GM18505 (cell line): ENCODE measurements around the gene ITGB2.

Source experiments
- ATAC-seq: cut with Tn5 transposase; IDR thresholded peaks from one replicate; pipeline ENCODE4 v1.9.1; 2021; ENCODE audit not compliant: unreplicated experiment
- POLR2A ChIP-seq: IDR thresholded peaks from 4 replicates; pipeline ENCODE4 v1.6.1; 2011; ENCODE audit warnings: borderline replicate concordance; ENCODE audit not compliant: insufficient read depth, insufficient read length; ENCODE audit errors: extremely low read depth

ITGB2 gene

DNA sequence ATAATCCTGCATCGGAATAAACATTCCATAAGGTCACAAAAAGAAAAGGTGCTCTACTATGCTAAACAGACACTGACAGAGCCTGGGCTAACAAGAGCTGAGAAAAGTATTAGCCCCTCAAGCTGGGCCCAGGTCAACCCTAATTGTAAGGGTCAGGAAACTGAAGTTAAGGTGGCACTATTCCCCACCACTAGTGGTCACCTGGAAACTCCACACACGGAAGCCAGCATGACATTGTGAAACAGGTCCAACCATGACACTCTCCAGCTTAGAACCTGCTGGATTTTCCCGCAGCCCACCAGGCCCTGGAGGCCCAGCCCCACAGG lies 48.4 kb downstream of the ITGB2 start:
- TF ChIP-seq POLR2A, result no peak

DNA sequence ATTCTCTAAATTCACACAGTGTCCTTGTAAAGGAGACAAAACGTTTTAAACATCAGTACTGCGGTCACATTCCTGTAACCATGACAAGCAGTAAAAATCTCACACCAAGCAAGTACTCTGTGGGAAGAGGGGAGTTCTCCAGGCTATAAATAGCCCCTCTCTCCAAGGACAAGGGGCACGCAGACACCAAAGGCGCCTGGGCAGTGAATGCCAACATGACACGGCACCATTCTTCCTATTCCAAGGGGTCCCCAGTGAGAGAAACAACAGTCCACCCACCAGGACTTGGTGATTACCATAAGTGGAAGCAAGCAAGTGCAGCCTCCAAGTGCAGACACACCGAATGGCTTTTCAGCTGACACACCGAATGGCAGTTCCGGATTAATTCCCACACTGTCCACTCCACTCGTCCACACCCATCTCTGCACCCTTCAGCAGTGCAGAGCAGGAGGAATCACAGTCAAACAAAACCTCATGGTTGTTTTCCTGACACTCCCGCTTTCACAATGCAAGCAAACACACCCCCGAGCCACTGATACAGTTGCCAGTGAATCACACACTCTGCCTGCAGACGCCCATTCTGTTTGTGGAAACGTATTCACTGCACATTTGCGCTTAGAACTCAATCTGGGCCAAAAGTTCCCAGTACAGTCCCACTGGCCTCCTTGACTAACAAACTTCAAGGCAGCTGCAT lies 49.0 kb downstream of the ITGB2 start:
- no peak for TF ChIP-seq POLR2A
- no peak for ATAC-seq

More for the DNA sequence above, 48.4 kb downstream of the ITGB2 start:
- no peak for ATAC-seq

DNA sequence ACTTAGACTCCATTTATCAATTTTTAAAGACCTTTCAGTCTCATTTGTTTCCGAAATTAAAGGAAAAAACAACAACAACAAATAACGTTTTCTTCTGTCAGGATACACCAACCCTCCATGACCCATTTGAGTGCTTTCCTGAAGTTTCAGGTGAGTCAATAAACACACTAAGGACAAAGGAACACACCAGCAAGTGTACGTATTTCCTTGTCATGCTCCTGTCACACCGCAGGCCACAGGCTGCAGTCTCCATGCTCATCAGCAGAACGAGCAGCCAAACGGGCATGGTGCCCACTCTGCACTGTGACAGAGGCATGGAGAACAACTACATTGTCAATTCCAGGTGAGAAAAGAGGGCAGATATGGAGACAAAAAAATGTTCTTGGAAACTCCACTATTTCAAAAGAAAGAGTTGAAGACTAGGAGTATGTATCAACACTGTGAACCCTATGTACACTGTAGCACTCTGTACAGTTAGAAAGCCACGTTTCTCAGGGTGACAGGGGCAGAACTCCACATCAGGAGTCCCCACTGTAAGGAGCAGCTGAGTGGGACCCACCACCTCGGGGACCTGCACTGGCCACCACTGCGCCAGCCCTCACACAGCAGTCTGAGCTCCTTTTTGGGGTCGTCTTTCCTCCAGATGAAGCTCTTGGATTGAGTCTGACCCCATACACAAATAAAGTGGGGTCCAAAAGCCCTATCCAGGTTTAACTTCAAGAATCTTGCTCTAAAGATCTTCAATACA lies 49.8 kb downstream of the ITGB2 start:
- TF ChIP-seq POLR2A, result no peak
- no peak for ATAC-seq

DNA sequence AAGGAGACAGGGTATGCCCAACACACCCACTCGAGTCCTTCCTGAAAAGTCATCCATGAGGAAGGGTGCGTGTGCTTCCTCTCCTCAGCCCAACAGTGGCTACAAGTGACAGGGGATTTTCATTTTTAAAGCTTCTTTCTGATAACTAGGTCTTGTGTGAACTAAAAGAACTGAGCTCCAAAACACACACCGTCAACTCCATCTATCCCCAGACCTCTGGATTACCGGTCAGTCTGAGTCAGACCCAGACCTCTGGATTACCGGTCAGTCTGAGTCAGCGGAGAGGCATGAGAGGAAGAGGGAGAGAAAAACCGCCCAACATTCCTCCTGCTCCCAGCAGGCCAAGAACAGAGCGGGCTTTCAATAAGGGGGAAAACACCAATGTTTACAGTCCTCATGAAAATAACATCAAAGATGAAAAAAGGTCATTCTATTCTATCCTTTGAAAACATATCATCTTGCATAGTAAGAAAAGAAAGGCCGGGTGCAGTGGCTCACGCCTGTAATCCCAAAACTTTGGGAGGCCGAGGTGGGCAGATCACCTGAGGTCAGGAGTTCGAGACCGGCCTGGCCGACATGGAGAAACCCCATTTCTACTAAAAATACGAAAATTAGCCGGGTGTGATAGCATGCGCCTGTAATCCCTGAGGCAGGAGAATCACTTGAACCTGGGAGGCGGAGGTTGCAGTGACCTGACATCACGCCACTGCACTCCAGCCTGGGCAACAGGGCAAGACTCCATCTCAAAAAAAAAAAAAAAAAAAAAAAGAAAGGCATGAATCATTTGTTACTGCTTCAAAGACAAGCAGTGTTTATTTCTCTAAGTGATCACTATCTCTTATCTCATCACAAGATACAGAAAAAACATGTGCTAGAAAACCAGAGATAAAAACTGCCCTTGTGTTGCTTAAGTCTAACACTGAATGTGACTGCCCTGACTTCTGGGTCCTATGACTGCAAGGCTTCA lies 50.6 kb downstream of the ITGB2 start:
- TF ChIP-seq POLR2A, result no peak
- no peak for ATAC-seq

DNA sequence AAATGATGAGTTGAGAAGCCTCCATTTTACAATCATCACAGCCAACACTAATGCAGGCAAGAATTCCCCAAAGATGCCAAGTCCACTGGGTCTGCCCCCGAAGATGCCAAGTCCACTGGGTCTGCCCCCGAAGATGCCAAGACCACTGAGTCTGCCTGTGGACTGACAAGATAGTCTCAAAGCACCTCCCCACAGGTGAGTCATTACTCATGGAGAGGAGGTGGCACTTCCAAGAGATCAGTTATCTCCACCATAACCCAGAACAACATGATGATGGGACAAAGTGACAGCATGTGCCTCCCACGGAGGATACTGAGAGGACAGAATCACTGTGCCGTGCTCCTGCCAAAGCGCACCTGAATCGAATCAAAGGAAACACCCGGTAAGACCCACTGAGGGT lies 52.0 kb downstream of the ITGB2 start:
- ATAC-seq, result no peak
- TF ChIP-seq POLR2A, result no peak

DNA sequence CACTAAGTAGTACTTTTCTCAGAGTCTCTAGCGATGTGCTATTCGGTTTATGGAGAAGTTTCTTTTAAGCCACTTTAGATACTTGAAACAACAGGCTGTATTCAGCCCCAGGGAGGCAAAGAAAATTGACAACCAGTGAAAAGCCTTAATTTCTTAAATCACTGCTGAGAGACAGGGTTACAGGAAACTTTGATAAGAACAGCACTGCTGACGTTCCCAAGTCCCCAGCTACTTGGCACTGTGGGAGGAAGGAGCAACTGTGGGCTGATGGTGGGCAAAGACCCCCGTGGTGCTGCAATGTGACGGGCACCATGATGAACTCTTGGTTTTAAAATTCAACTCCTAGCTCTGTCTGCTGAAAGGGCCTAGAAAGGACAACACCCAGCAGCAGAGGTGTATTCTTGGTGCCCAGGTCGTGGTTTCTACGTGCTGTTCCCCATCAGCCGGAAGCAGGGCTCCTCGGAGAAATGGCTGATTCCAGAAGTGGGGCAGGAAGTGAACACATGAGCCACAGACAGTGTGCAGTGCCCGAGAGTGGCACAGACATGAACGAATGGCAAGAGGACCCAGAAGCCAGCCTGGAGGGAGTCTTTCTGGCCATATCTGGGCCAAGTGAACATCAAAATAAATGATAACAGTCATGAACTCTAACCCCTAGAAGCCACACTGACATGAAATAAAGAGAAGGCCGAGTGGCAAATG lies 52.5 kb downstream of the ITGB2 start:
- no peak for TF ChIP-seq POLR2A
- no peak for ATAC-seq

DNA sequence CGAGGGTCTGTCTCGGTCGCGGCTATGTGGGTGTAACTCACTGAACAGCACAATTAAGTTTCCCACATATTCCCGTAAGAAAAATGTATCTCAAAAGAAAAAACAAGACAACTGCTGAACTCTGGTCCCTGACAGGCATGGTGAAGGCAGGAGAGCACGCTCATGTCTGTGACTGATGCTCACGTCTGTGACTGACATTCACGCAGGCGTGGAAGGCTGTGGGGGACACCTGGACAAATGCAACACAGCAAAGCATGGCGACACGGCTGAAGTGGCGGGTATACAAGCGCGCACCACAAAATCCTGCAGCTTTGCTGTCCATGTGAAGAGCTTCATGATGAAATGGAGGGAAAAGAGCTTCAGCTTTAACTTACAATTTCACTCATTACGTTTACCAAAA lies 53.2 kb downstream of the ITGB2 start:
- no peak for ATAC-seq
- no peak for TF ChIP-seq POLR2A

DNA sequence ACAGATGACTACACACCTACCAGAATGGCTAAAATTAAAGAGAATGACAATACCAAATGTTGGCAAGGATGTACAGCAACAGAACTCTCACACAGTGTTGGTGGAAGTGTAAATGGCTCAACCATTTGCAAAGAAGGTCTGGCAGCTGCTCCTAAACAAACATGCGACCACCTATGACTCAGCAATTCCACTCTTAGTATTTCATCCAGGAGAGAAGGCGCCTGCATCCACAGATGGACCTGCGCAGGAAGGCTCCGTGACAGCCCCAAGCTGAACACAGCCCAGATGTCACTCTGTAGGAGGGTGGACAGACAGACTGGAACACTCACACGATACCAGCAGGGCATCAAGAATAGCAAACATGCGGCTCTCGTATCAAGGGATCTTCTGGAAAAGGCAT lies 53.9 kb downstream of the ITGB2 start:
- ATAC-seq, result no peak
- no peak for TF ChIP-seq POLR2A

DNA sequence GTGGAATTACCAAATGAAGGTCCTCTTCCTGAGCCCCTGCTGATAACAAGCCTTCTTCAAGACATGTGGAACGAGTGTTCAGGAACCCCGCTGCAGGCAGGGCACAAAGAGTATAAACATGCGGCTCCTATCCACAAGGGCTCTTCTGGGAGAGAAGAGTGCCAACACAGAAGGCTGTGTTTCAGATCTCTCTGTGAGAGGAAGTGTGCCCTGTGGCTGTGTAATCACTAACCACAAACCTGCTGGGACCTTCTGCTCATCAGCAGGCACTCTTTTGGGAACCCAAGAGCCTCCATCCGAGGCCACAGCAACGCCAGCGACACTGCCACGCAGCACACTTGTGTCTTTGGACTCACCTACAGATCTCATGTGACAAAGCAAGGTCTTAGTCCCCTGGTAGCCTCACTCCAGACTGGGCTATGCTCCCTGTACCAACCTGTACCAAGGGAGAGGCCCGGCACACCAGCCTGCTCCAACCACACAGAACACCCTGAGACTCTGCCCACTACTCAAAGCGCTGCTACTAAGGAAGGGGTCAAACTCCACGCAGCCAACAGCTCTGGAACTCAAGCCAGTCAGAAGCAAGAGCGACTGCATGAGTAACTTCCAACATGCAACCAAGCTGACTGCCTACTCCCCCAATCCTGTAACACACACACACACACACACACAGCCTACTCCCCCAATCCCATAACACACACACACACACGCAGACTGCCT lies 55.0 kb downstream of the ITGB2 start:
- TF ChIP-seq POLR2A, result no peak
- no peak for ATAC-seq

DNA sequence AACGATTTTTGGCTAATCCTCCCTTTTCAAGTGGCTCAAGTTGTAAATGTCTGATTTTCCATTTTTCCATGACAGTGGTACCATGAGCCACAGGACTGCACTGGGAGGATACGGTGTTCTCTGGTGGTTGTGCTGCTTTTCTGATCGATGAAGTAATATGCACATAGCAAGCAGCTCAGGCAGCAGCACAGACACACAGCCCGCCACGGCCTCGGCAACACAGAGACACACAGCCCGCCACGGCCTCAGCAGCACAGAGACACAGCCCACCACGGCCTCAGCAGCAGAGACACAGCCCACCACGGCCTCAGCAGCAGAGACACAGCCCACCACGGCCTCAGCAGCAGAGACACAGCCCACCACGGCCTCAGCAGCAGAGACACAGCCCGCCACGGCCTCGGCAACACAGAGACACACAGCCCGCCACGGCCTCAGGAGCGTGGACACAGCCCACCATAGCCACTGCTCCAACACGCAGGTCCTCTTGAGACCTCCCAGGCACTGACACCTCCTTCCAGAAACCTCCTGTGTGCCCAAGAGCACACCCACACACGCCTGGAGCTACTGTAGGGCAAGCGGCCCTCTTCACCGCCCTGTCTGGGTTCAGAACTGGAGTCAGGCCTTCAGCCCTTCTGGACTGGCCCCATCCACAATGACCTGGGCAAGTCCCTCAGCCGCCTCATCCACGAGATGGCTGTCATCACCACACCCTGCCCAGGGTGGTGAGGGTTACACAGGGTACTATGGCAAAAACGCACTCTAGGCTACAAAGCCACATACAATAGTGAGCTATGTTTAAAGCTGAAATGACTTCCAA lies 57.6 kb downstream of the ITGB2 start:
- no peak for ATAC-seq
- no peak for TF ChIP-seq POLR2A

DNA sequence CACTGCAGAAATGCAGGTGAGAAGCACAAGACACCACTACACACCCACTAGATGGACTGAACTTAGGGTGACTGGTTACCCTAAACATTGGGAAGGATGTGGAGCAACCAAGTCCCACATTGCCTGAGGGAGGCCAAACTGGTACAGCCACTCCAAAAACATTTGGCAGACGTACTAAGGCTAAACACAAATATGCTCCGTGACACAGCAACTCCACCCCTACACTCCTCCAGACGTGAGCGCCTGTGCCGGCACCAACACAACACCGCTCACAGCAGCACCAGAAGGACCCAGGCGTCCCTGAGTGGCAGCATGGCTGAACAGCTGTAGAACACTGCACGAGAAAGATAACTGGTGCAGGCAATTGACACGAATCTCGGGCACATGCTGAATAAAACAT lies 61.9 kb downstream of the ITGB2 start:
- no peak for ATAC-seq
- TF ChIP-seq POLR2A, result no peak

DNA sequence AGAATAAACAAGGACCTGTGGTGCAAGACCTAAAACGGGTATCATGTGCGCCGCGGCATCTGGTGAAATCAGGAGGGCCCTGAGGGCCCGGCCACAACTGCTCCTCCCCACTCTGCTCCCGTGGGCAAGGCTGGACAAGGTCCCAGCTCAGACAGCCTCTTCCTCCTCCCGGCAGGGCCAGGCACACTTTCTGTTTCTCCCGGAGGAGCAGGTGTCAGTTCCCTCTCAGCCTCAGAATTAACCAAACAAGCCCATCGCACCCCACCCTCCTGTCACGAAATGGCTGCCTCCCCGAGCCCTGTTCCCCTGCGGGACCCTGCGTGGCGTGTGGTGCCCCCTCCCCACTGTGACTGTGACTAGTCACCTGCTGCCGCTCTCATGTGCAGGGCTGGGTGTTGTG lies 62.4 kb downstream of the ITGB2 start:
- no peak for ATAC-seq
- no peak for TF ChIP-seq POLR2A
